ENCODE results near the gene ZNF862. TPM values are rescaled to one million over a fixed set of nuclear protein-coding genes. Genes with fewer than 3 reads are reported as not detected.

Gene ZNF862
- 5.4 and 6.1 TPM in 2 replicates for total RNA-seq

DNA sequence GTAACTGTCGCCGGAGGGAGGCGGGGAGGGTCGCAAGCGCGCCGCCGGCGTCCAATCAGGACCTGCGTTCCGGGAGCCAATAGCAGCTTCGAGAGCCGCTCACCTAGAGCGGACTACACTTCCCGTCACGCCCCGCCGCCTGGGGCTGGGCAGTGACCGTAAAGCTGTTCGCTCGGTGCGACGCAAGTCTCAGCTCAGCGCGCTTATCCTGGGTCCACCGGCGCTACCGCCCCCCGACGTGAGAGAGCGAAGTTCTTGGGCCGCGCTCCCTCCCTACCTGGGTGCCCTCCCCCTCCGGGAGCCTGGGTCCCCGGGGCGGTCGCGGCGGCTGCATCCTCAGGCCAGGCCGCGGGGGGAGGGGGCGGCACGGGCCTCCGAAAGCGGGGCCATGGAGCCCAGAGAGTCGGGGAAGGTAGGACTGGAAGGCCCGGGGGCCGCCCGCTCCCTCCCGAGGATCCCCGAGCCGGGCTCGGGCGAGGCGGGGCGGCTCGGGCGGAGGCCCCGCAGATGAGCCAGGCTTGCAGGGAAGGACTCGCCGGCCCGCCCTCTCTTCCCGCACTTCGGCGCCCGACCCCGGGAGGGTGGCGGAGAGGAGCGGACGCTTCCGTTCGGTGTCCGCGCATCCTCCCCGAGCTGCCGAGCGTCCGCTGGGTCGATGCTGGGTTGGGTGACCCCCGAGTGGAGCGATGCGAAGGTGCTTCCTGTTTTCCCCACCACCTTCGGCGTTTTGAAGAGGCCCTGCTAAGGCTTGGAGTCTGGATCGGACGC, at the start of gene ZNF862:
TSS of gene ZNF862 (plus strand) at position 152 of the 768 bp plus-strand sequence. CDS start at position 389, 237 bp downstream.
- DNase-seq (ENCODE audit: low read depth in 2 of 2), result peak; percentile 99

- DNase-seq (ENCODE audit: low read depth in 2 of 2), result no peak
Observed at GRCh38 chr7:149789101-149789500, 49.1 kb upstream of the ZNF862 start.

DNA sequence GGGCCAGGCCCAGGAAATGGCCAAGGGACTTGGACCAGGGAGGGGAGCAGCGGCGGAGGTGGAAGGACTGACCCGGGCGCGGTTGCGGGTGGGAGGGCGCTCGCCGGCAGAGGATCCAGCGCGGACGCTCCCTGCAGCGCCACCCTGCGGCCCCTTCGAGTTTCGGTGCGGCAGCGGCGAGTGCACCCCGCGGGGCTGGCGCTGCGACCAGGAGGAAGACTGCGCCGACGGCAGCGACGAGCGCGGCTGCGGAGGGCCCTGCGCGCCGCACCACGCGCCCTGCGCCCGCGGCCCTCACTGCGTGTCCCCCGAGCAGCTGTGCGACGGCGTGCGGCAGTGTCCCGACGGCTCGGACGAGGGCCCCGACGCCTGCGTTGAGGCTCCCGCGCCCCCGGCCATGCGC, 48.0 kb upstream of the ZNF862 start:
- DNase-seq (ENCODE audit: low read depth in 2 of 2), result peak; percentile 25 to 61

GRCh38 chr7:149790754-149791360, 47.3 kb upstream of the ZNF862 start:
- no peak for DNase-seq (ENCODE audit: low read depth in 2 of 2)

DNA sequence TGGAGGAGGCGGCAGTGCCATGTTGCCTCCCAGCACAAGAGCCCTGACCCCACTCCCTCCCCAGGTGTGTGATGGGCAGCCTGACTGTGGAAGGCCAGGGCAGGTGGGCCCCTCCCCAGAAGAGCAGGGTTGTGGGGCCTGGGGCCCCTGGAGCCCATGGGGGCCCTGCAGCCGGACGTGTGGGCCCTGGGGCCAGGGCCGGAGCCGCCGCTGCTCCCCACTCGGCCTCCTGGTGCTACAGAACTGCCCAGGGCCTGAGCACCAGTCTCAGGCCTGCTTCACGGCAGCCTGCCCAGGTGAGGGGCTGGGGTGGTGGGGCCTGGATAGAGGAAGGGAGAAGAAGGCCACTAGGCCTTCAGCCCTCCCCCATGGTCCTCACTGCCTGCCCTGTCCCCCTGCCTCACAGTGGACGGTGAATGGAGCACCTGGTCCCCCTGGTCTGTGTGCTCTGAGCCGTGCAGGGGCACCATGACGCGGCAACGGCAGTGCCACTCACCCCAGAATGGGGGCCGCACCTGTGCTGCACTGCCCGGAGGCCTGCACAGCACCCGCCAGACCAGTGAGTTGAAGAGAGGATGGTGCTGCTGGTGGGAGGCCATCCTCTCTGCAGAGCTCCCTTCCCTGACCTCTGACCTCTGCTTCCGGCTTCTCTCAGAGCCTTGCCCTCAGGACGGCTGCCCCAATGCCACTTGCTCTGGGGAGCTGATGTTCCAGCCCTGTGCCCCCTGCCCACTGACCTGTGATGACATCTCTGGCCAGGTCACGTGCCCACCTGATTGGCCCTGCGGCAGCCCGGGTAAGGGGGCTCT, 46.6 kb upstream of the ZNF862 start:
- DNase-seq (ENCODE audit: low read depth in 2 of 2), result no peak

GRCh38 chr7:149792220-149792595, 46.0 kb upstream of the ZNF862 start:
- no peak for DNase-seq (ENCODE audit: low read depth in 2 of 2)

DNA sequence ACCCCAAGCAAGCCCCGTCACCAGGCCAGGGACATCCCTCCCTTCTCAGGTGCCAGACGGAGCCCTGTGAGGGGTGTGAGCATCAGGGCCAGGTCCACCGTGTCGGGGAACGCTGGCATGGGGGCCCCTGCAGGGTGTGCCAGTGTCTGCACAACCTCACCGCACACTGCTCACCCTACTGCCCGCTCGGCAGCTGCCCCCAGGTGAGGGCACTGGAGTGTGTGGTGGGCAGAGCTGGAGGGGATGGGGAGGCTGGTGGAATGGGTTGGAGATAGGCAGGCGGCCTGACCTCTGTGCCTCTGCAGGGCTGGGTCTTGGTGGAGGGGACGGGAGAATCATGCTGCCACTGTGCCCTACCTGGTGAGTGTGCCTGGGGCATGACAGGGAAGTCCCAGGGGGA, 44.9 kb upstream of the ZNF862 start:
- no peak for DNase-seq (ENCODE audit: low read depth in 2 of 2)

DNA sequence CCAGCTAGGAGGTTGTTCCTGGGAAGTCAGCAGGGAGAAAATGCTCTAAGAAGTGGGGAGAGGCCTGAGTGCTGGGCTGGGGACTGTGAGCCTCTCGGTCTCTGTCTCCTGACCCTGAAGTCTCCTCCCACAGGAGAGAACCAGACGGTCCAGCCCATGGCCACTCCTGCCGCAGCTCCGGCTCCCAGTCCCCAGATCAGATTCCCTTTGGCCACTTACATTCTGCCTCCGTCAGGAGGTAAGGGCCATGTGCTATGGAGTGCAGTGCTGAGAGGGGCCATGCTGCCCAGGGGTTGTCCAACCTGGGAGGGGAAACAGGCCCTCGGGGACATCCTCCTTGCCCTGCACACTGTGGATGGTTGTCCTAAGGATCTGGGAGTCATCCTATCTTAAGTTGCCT, 43.5 kb upstream of the ZNF862 start:
- no peak for DNase-seq (ENCODE audit: low read depth in 2 of 2)

GRCh38 chr7:149795126-149795525, 43.0 kb upstream of the ZNF862 start:
- DNase-seq (ENCODE audit: low read depth in 2 of 2), result no peak

GRCh38 chr7:149796287-149796860, 41.8 kb upstream of the ZNF862 start:
- no peak for DNase-seq (ENCODE audit: low read depth in 2 of 2)

GRCh38 chr7:149797771-149798170, 40.4 kb upstream of the ZNF862 start:
- no peak for DNase-seq (ENCODE audit: low read depth in 2 of 2)

DNA sequence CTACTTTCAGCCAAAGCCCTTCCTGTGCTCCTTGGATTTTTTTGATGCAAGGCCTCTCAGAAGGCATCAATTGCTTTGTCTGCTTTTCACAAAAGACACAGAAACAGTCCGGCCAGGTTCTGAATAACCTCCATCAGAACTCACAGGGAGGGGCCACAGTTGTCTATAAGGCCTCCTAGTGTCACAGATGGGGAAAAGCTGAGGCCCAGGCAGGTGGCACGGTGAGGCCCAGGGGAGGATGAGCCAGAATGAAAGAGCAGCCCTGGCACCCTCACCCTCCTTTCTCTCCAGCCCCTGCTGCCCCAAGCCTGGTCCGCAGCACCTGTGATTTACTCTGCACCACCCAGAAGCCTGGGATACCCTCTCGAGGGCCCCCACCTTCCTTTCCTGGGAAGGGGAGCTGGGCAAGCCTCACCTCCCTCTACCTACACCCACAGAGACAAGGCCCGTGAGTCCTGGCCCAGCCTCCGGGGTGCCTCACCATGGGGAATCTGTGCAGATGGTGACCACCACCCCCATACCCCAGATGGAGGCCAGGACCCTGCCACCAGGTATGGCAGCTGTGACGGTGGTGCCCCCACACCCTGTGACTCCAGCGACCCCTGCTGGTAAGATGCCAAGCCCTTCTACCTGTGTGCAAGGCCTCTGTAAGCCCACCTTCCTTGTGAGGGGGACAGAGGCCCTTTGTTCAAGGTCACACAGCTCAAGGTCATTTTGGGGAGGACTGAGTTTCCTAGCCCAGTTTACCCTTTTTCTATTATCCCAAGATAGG, 38.6 kb upstream of the ZNF862 start:
- DNase-seq (ENCODE audit: low read depth in 2 of 2), result peak; percentile 14 to 47

GRCh38 chr7:149800169-149800555, 38.0 kb upstream of the ZNF862 start:
- DNase-seq (ENCODE audit: low read depth in 2 of 2), result no peak

DNA sequence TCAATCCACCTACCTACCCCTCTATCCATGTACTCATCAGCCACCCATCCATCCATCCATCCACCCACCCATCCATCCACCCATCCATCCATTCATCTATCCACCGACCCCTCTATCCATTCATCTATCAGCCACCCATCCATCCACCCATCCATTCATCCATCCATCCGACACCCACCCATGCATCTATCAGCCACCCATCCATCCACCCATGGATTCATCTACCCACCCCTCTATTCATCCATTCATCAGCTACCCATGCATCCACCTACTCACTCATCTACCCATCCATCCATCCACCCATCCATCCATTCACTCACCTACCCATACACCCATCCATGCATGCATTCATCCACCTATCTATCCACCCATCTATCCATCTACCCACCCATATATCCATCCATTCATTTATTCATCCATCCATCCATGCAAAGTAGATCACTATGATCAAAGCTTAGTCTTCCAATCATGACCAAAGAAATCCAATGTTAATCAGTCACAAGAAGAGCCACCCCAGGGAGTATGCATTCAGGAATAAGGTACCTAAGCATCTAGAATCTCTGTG, 37.1 kb upstream of the ZNF862 start:
- no peak for DNase-seq (ENCODE audit: low read depth in 2 of 2)

- no peak for DNase-seq (ENCODE audit: low read depth in 2 of 2)
Observed at GRCh38 chr7:149801816-149802215, 36.4 kb upstream of the ZNF862 start.

GRCh38 chr7:149802966-149803365, 35.2 kb upstream of the ZNF862 start:
- no peak for DNase-seq (ENCODE audit: low read depth in 2 of 2)

- DNase-seq (ENCODE audit: low read depth in 2 of 2), result no peak
Observed at GRCh38 chr7:149803551-149804074, 34.6 kb upstream of the ZNF862 start.

- DNase-seq (ENCODE audit: low read depth in 2 of 2), result no peak
Observed at GRCh38 chr7:149804106-149804505, 34.1 kb upstream of the ZNF862 start.

GRCh38 chr7:149806726-149807125, 31.4 kb upstream of the ZNF862 start:
- no peak for DNase-seq (ENCODE audit: low read depth in 2 of 2)

- DNase-seq (ENCODE audit: low read depth in 2 of 2), result no peak
Observed at GRCh38 chr7:149808311-149808710, 29.9 kb upstream of the ZNF862 start.

DNA sequence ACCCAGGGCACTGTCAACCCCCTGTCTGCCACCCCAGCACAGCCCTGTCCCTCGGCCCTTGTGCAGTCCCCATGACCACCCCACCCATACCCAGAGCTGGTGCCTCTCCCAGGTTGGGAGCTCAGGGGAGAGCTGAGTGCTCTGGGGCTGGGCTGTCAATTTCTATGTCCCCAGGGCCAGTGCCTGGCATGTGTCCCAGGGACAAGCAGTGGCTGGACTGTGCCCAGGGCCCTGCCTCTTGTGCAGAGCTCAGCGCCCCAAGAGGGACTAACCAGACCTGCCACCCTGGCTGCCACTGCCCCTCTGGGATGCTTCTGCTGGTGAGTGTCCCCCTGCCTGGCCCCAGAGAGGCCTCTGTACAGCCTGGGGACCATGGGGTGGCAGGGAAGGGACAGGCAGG, 29.0 kb upstream of the ZNF862 start:
- DNase-seq (ENCODE audit: low read depth in 2 of 2), result no peak

All from lung microvascular endothelial cell (primary cell).